Astrocyte (in vitro differentiated cells and primary cell): ENCODE data around the gene TENM3. TPM values are rescaled to one million over a fixed set of nuclear protein-coding genes. Genes with fewer than 3 reads are reported as not detected.
A peak's percentile ranks its signal among the peaks of the same experiment; 100 is the strongest.

Experiments
- DNase-seq: peaks from one replicate; pipeline ENCODE4 v3.0.0-alpha.2; 2010; ENCODE audit warnings: low read depth
- FAIRE-seq: peaks from 2 replicates; lab custom pipeline; 2011; peaks lifted over from hg19 to GRCh38; lab: Jason Lieb, UNC
- H2AFZ ChIP-seq: 2 replicates; pipeline ENCODE4 v1.6.0; 2012; ENCODE audit warnings: low read depth, low read length, inconsistent platforms
- H3K27ac ChIP-seq: 2 replicates; pipeline ENCODE4 v1.5.1; 2011; ENCODE audit warnings: low read depth, low read length, inconsistent platforms
- H3K27me3 ChIP-seq: 2 replicates; pipeline ENCODE4 v1.6.0; 2011; ENCODE audit warnings: low read length, inconsistent platforms; ENCODE audit not compliant: insufficient read depth
- H3K36me3 ChIP-seq: 2 replicates; pipeline ENCODE4 v1.5.1; 2011; ENCODE audit warnings: low read length, inconsistent platforms; ENCODE audit not compliant: insufficient read depth
- H3K4me1 ChIP-seq: 2 replicates; pipeline ENCODE4 v1.5.1; 2011; ENCODE audit warnings: low read length, inconsistent platforms; ENCODE audit not compliant: insufficient read depth
- H3K4me2 ChIP-seq: 2 replicates; pipeline ENCODE4 v1.6.0; 2012; ENCODE audit warnings: low read length, inconsistent platforms
- H3K4me3 ChIP-seq: 2 replicates; pipeline ENCODE4 v1.5.1; 2011; ENCODE audit warnings: low read depth, mild to moderate bottlenecking, low read length, inconsistent platforms; ENCODE audit not compliant: insufficient read depth
- H3K79me2 ChIP-seq: 2 replicates; pipeline ENCODE4 v1.6.0; 2012; ENCODE audit warnings: mild to moderate bottlenecking, low read length, inconsistent platforms; ENCODE audit not compliant: insufficient read depth
- H3K9ac ChIP-seq: 2 replicates; pipeline ENCODE4 v1.6.0; 2012; ENCODE audit warnings: mild to moderate bottlenecking, low read length, inconsistent platforms
- H3K9me3 ChIP-seq: 2 replicates; pipeline ENCODE4 v1.5.1; 2012; ENCODE audit warnings: low read depth, mild to moderate bottlenecking, low read length, inconsistent platforms; ENCODE audit not compliant: insufficient read depth
- H4K20me1 ChIP-seq: 2 replicates; pipeline ENCODE4 v1.6.0; 2012; ENCODE audit warnings: low read length, inconsistent platforms; ENCODE audit not compliant: insufficient read depth
- H3K27ac Mint-ChIP-seq: one replicate; pipeline ENCODE4 v1.8.0; 2021; ENCODE audit warnings: mild to moderate bottlenecking, mixed read lengths; ENCODE audit not compliant: unreplicated experiment
- H3K27me3 Mint-ChIP-seq: one replicate; pipeline ENCODE4 v1.8.0; 2021; ENCODE audit warnings: low read depth, mixed read lengths; ENCODE audit not compliant: unreplicated experiment
- H3K36me3 Mint-ChIP-seq: one replicate; pipeline ENCODE4 v1.8.0; 2021; ENCODE audit warnings: low read depth, mixed read lengths; ENCODE audit not compliant: unreplicated experiment
- H3K4me1 Mint-ChIP-seq: one replicate; pipeline ENCODE4 v1.8.0; 2021; ENCODE audit warnings: low read depth, mixed read lengths; ENCODE audit not compliant: unreplicated experiment
- H3K4me3 Mint-ChIP-seq: one replicate; pipeline ENCODE4 v1.8.0; 2021; ENCODE audit warnings: mild to moderate bottlenecking, moderate library complexity, mixed read lengths; ENCODE audit not compliant: unreplicated experiment
- H3K9me3 Mint-ChIP-seq: one replicate; pipeline ENCODE4 v1.8.0; 2021; ENCODE audit warnings: mild to moderate bottlenecking, mixed read lengths; ENCODE audit not compliant: unreplicated experiment
- EZH2 ChIP-seq: IDR thresholded peaks from 2 replicates; pipeline ENCODE4 v1.6.1; 2012; ENCODE audit warnings: mild to moderate bottlenecking, low read length, inconsistent platforms; ENCODE audit not compliant: insufficient read depth
- total RNA-seq: library from RNA; stranded (reverse); gene quantifications from 2 replicates; pipeline ENCODE4 v1.2.1, GENCODE V29; 2021
- TF ChIP-seq, protein P1 (sequence below): IDR thresholded peaks from 2 replicates; pipeline ENCODE4 v1.5.1; 2011; ENCODE audit warnings: low read depth, mild to moderate bottlenecking, inconsistent platforms, low read length, moderate library complexity; ENCODE audit not compliant: insufficient read depth

TENM3 gene
- total RNA-seq, 1 donor from 2014 or later: 127 TPM

DNA sequence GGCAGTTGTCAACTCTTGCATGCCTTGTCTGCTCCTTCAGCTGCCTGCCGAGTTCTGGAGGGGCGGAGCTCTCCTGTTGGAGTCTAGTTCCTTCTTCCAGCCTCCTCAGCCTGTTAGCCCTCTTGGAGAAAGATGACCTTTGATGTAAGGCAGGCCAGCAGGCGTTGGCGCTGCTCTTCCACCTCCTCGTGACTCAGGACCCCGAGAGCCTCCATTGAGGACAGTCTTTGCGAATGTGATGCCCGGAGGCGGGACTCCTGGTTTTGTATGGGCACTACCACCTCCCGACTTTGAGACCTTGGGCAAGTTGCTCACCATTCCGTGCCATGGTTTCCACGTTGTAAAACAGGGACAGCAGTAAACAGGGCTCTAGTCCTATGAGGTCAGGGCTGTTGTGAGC, 108.3 kb downstream of the TENM3 start:
- FAIRE-seq: no peak

DNA sequence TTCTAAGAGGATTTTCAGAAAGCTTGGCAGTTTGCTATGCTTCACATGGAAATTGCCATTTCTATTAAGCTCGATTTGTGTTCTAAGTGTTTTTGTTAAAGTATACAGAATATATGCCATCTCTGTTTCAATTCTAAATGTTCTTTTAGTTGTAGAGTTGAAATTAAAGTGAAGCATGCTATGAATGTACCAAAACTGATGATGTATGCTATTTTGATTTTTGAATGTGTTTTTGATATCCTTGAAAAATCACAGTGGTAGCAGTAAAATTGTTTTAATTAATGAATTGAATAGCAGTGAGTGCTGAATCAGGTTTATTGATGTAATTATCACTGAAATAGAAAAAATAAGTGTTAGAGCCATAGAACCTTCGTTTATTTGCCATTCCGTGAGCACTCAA, 110.9 kb downstream of the TENM3 start:
- Mint-ChIP-seq H3K9me3 (no peaks in the 10 kb centered on the region), H3K27ac (no peak overlapping the region), H3K4me3 (no peak overlapping the region), H3K36me3 (peaks cover 7% of the 10 kb centered on the region), H3K27me3 (no peaks in the 10 kb centered on the region), H3K4me1 (no peaks in the 10 kb centered on the region)
- no peak for DNase-seq
- Histone ChIP-seq H3K79me2 (no peaks in the 10 kb centered on the region), H3K4me1 (no peaks in the 10 kb centered on the region), H3K27me3 (no peaks in the 10 kb centered on the region), H3K27ac (no peak overlapping the region), H3K36me3 (peaks cover 2% of the 10 kb centered on the region), H4K20me1 (no peaks in the 10 kb centered on the region), H3K4me2 (no peak overlapping the region), H3K4me3 (no peak overlapping the region), H3K9ac (no peak overlapping the region), H2AFZ (no peak overlapping the region), H3K9me3 (no peaks in the 10 kb centered on the region)
- TF ChIP-seq, protein P1, sequence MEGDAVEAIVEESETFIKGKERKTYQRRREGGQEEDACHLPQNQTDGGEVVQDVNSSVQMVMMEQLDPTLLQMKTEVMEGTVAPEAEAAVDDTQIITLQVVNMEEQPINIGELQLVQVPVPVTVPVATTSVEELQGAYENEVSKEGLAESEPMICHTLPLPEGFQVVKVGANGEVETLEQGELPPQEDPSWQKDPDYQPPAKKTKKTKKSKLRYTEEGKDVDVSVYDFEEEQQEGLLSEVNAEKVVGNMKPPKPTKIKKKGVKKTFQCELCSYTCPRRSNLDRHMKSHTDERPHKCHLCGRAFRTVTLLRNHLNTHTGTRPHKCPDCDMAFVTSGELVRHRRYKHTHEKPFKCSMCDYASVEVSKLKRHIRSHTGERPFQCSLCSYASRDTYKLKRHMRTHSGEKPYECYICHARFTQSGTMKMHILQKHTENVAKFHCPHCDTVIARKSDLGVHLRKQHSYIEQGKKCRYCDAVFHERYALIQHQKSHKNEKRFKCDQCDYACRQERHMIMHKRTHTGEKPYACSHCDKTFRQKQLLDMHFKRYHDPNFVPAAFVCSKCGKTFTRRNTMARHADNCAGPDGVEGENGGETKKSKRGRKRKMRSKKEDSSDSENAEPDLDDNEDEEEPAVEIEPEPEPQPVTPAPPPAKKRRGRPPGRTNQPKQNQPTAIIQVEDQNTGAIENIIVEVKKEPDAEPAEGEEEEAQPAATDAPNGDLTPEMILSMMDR: no peak
- TF ChIP-seq EZH2: no peak
- no peak for FAIRE-seq

More for the DNA sequence above, 108.3 kb downstream of the TENM3 start:
- H3K9ac ChIP-seq: no peak overlapping the region
- no peak overlapping the region for H2AFZ ChIP-seq
- Mint-ChIP-seq H3K4me3 (no peak overlapping the region), H3K9me3 (no peaks in the 10 kb centered on the region), H3K27ac (no peak overlapping the region), H3K36me3 (peaks cover 9% of the 10 kb centered on the region), H3K4me1 (no peaks in the 10 kb centered on the region), H3K27me3 (no peaks in the 10 kb centered on the region)
- H3K4me2 ChIP-seq: no peak overlapping the region
- no peaks in the 10 kb centered on the region for H3K27me3 ChIP-seq
- no peak for DNase-seq
- H3K4me1 ChIP-seq: no peaks in the 10 kb centered on the region
- H3K4me3 ChIP-seq: no peak overlapping the region
- H4K20me1 ChIP-seq: no peaks in the 10 kb centered on the region
- H3K79me2 ChIP-seq: no peaks in the 10 kb centered on the region
- no peaks in the 10 kb centered on the region for H3K9me3 ChIP-seq
- no peak overlapping the region for H3K27ac ChIP-seq
- no peak for TF ChIP-seq EZH2
- TF ChIP-seq, protein P1: no peak
- peaks cover 2% of the 10 kb centered on the region for H3K36me3 ChIP-seq

DNA sequence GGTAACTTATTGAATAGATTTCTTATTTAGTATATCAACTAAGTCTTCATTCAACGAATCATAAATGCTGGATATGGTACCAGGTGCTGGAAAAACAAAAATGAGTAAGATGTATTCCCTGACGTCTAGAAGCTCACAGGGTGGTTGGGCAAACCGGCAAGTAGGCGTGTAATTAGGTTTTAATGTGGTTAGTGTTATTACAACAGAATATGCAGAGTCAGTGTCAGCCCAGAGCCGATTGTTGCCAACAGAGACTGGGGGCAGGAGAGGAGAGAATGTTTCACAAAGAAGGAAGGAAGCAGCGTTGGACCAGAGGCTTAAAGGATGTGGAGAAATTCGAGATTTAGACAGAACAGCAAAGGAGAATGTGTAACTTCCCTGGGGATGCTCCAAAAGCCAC, 111.7 kb downstream of the TENM3 start:
- DNase-seq (peak; percentile 77), FAIRE-seq (no peak)
- peak overlapping the region; percentile 3 for H3K9ac ChIP-seq
- no peak overlapping the region for H2AFZ ChIP-seq
- Mint-ChIP-seq H3K27me3 (no peaks in the 10 kb centered on the region), H3K4me3 (no peak overlapping the region), H3K9me3 (no peaks in the 10 kb centered on the region), H3K27ac (no peak overlapping the region), H3K4me1 (no peaks in the 10 kb centered on the region), H3K36me3 (peaks cover 7% of the 10 kb centered on the region)
- no peak overlapping the region for H3K4me2 ChIP-seq
- no peaks in the 10 kb centered on the region for H3K27me3 ChIP-seq
- H4K20me1 ChIP-seq: no peaks in the 10 kb centered on the region
- H3K27ac ChIP-seq: no peak overlapping the region
- H3K4me1 ChIP-seq: no peaks in the 10 kb centered on the region
- H3K4me3 ChIP-seq: no peak overlapping the region
- H3K9me3 ChIP-seq: no peaks in the 10 kb centered on the region
- TF ChIP-seq EZH2: no peak
- TF ChIP-seq, protein P1: no peak
- no peaks in the 10 kb centered on the region for H3K79me2 ChIP-seq
- peaks cover 2% of the 10 kb centered on the region for H3K36me3 ChIP-seq
